GM18858 (cell line): Measurements from ENCODE around the gene DENND4A.
"Not testable (repeated sequence)": the region's sequence is repeated elsewhere in the genome, so short reads cannot be mapped to it uniquely, and the experiment has no call there.

ENCODE experiments used
- ATAC-seq: cut with Tn5 transposase; IDR thresholded peaks from one replicate; pipeline ENCODE4 v1.9.1; 2021; ENCODE audit not compliant: unreplicated experiment

DENND4A gene

DNA sequence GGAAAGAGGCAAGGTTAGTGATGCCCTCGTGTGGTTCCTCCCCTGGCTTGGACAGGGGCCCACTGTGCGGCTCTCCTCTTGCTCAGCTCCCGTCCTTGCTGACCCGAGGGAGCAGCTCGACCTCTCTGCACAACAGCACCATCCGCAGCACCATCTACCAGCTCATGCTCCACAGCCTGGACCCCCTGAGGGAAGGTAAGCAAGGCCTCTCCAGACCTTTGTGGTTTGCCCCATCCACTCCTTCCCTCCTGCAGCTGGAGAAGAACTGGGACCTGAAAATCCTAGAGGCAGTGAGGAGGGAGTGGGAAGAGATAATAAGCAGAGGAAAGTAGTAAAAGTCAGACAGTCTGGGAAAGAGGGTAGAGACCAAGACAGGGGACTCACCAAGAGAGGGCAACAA is 152.6 kb downstream of the DENND4A start:
- no peak for ATAC-seq

- ATAC-seq = no peak
Observed at GRCh38 chr15:65638681-65639089, 153.4 kb downstream of the DENND4A start.

GRCh38 chr15:65638109-65638508 is 154.0 kb downstream of the DENND4A start:
- no peak for ATAC-seq

DNA sequence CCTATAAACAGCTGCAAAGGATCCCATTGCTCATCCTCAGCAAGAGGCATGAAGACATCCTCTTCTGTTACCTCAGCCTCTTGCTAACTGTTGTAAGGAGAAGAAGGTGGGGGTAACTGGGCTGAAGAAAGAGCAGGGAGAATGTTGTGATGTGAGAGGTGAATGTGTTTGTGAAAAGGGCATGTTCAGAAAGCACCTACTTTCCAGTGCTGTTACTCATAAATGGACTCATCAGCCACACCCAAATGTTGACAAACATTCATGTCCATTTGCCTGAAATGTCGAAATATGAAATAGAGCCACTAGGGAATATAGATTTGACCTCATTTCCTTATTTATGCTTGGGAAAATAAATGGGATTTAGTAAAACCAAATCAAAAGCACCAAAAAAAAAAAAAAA is 157.7 kb downstream of the DENND4A start:
- ATAC-seq = no peak

DNA sequence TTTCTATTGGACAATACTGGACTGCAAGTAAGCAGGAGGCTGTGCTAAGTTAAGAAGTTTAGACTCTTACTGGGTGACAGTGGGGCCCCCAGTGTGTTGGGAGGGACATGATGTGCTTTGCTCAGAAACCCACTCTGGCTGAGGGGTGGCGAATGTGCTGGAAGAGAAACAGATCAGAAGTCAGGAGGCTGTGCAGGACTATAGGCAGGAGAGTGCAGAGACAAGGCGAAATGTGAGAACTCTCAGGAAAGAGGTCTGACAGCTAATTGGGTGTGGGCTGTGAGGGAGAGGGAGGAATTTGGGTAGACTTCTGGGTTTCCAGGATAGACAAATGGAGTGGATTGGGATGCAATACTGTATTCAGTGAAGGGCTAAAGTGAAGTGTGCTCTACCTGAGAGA is 158.3 kb downstream of the DENND4A start:
- ATAC-seq = no peak

GRCh38 chr15:65632780-65633375 is 159.2 kb downstream of the DENND4A start:
- no peak for ATAC-seq

DNA sequence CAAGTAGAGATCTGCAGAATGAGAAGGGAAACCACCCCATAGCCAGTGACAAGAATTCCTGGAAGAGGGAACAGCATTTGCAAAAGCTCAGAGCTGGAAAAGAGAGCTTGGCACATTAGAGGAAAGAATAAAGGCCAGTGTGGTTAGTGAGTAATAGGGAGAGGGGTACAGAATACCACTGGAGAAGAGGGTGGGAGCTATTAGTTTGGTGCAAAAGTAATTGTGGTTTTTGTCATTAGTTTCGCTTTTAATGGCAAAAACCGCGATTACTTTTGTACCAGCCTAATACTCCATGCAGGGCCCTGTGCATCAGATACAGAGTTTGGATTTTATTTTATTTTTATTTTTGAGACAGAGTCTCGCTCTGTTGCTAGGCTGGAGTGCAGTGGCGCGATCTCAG is 160.6 kb downstream of the DENND4A start:
- peak; percentile 46 for ATAC-seq

DNA sequence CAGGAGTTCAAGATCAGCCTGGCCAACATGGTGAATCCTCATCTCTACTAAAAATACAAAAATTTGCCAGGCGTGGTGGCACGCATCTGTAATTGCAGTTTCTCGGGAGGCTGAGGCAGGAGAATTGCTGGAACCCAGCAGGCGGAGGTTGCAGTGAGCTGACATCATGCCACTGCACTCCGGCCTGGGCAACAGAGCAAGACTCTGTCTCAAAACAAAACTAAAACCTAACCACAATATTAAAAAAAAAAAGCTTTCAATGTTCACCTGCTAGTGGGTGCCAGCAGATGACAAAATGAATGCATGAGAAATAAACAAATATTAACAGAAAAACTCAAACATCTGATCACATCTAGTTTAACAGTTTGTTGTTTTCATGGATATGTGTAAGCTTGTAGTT is 161.3 kb downstream of the DENND4A start:
- ATAC-seq = peak; percentile 47

DNA sequence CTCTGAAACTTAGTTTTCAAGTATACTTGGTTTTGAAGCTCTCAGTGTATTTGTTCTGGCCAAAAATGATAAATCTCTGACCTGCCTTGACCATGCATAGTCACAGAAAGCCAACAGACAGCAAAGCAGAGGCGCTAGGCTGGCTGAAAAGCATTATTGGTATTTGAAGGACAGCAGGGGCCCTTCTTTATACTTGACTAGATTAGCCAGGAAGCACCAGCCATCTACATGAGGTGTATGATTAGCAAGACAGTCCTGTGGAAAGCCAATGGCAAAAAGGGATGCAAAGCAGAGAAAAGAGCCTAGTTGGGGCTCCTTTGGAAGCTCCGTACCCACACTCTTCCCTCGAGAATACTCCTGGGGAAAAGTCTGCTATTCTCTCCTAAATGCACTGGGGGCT is 162.5 kb downstream of the DENND4A start:
- no peak for ATAC-seq

DNA sequence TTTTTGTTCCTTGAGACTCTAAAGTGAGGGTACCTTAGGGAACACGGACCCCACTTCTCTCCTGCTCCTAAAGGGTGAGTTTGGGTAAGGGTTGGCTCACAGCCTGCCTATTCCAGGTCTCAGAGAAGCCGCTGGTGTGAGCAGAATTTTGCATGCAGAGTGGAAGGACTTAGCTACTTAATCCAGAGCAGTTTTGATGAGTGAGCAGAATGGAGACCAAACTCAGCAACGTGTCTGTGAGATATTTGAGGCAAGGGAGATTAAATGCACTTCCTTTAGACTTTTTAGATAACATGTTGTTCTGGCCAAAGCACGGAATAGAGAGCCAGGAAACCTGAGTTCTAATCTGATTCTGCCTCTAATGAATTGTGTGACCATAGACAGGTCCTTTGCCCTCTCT is 165.2 kb downstream of the DENND4A start:
- ATAC-seq = no peak

DNA sequence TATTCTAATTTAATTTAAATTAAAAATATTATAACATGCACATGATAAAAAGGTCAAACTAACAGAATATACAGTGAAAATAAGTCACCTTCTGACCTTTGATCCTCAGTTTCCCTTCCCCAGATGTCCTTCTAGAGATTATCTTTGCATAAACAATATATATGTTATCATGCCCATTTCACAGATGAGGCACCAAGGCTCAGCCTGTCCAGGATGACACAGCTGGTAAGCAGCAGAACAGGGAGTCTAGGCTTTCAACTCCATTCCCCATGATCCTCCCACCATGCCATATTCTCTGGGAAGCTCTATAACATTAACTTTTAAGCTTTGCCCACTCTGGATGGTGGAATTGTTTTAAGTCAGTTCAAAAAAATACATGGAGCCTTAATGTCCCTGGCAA is 169.0 kb downstream of the DENND4A start:
- no peak for ATAC-seq

GRCh38 chr15:65621638-65622037 is 170.5 kb downstream of the DENND4A start, which contains the start of gene SLC24A1:
Gene SLC24A1, plus strand, starts transcription at chr15:65621938. Its CDS starts 2,143 bp downstream, at chr15:65624081.
- ATAC-seq = no peak

GRCh38 chr15:65620833-65621232 is 171.3 kb downstream of the DENND4A start:
- ATAC-seq = no peak

- ATAC-seq = no peak
Observed at GRCh38 chr15:65619626-65620290, 172.3 kb downstream of the DENND4A start.

GRCh38 chr15:65618560-65619109 is 173.5 kb downstream of the DENND4A start:
- no peak for ATAC-seq

DNA sequence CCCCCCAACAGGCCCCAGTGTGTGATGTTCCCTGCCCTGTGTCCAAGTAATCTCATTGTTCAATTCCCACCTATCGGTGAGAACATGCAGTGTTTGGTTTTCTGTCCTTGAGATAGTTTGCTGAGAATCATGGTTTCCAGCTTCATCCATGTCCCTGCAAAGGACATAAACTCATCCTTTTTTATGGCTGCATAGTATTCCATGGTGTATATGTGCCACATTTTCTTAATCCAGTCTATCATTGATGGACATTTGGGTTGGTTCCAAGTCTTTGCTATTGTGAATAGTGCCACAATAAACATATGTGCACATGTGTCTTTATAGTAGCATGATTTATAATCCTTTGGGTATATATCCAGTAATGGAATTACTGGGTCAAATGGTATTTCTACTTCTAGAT is 176.2 kb downstream of the DENND4A start:
- not testable (repeated sequence) for ATAC-seq

GRCh38 chr15:65612949-65613744 is 178.9 kb downstream of the DENND4A start:
- no peak for ATAC-seq

GRCh38 chr15:65612616-65612946 is 179.5 kb downstream of the DENND4A start:
- ATAC-seq = no peak

DNA sequence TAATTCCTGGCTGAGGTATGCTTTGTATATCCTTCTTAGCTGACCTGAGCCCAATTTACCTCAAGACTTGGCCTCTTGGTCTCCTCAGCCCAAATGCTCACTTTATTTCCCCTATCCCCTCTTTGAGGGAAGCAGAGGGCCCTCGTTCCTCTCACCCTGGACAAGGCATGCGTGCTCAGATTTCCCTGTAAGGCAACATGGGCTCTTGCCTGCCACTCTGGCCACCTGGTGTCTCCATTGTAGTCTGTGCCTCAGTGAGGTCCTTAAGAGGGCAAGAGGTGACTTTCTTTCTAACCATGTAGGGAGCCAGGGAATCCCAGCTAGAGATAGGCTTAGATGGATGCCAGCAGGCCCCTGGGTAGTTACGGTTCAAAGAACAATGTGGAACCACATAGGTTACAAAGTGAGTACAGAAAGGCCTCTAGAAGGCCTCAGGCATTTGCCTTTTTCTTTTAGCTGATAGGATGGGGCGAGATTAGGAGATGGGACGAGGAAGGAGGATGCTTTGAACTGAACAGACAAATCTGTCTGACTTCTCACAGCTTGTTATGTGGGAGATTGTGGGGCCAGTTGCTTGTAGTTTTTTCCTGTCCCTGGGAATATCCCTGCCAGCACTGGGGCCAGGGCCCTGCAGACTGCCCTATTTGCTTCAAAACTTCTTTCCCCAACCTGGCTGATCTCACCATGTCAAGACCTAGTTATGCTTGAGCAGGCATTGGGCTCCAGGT is 180.0 kb downstream of the DENND4A start:
- no peak for ATAC-seq

DNA sequence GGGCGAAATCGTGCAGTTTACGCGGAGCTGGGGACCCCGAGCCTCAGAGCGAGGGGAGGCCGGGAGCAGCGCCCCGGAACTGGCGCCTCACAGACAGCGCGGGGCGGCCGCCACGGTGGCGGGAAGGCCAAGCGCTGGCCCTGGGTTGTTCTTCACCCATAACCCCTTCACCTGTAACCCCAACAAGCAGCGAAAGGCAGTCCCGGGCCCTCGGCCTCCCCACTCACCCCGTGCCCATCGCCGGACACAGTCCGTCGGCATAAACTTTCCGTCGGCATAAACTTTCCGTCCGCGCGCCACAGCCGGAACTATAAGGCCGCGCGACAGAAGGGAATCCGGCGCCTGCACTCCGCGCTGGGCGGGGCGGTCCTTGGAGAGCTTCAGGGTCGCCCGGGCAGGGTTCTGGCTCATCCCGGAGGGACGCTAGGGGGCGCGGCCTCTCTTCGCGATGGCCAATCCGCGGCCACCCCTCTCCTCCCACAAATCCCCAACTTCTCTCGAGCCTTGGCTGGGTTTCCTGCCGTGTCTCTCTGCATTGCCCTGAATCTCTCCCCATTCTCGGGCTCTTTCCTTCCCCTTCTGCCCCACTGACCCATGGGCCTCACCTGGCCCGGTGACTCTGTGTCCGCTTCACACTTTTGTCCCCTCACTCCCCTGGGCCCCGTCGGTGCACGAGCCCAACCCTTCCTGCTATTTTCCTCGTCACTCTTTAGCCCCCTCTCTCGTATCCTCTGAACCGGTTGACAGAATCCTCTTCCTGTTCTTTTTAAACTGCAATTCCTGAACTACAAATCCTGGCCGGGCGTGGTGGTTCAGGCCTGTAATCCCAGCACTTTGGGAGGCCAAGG is 181.0 kb downstream of the DENND4A start, which contains the start of gene INTS14:
Gene INTS14, minus strand, starts transcription at position 261 of the 848 bp plus-strand sequence. CDS start 3,751 bp downstream, outside the sequence.
- peak; percentile 86 for ATAC-seq
